OCI-LY7 (cell line): ENCODE measurements around the gene FRMPD4. TPM values are rescaled to one million over a fixed set of nuclear protein-coding genes. Genes with fewer than 3 reads are reported as not detected.

ENCODE experiments used
- BruUV-seq: library from RNA; stranded (reverse); fragments of 400-500 nt; replicated peaks from 2 replicates; lab custom pipeline; 2021; lab: Mats Ljungman, UMichigan
- CTCF ChIA-PET: fragments of 300-600 bp; sonication (Branson Sonifier 250); formaldehyde crosslinking; loops from one replicate; lab custom pipeline; 2022; ENCODE audit warnings: antibody characterized with exemption; ENCODE audit not compliant: unreplicated experiment; lab: Charles Lee
- POLR2A ChIA-PET: fragments of 300-600 bp; sonication (Branson Sonifier 250); formaldehyde crosslinking; loops from one replicate; lab custom pipeline; 2022; ENCODE audit warnings: antibody characterized with exemption; lab: Charles Lee
- DNase-seq: peaks from one replicate; pipeline ENCODE4 v3.0.0-alpha.2; 2015; ENCODE audit warnings: low spot score
- H2AFZ ChIP-seq: fragments of 200-600 bp; sonication (generic), shearing (Covaris generic); 2 replicates; pipeline ENCODE4 v1.6.1; 2014; ENCODE audit warnings: mild to moderate bottlenecking, antibody characterized with exemption, low read length, moderate library complexity
- H3K27ac ChIP-seq: fragments of 200-600 bp; sonication (generic); 2 replicates; pipeline ENCODE4 v1.5.1; 2014; ENCODE audit warnings: mixed run types, low read depth, mild to moderate bottlenecking, moderate library complexity, low read length, inconsistent platforms; ENCODE audit not compliant: poor library complexity, severe bottlenecking
- H3K36me3 ChIP-seq: fragments of 200-600 bp; sonication (generic); 2 replicates; pipeline ENCODE4 v1.6.1; 2014; ENCODE audit warnings: mild to moderate bottlenecking, antibody characterized with exemption, low read length, moderate library complexity, mixed read lengths; ENCODE audit not compliant: insufficient read depth
- H3K4me1 ChIP-seq: fragments of 200-600 bp; sonication (generic); 2 replicates; pipeline ENCODE4 v1.5.1; 2014; ENCODE audit warnings: mild to moderate bottlenecking, low read length; ENCODE audit not compliant: insufficient read depth, poor library complexity, severe bottlenecking
- H3K4me2 ChIP-seq: fragments of 200-600 bp; sonication (generic); 2 replicates; pipeline ENCODE4 v1.6.1; 2014; ENCODE audit warnings: mild to moderate bottlenecking, low read length
- H3K4me3 ChIP-seq: fragments of 200-600 bp; sonication (generic); 2 replicates; pipeline ENCODE4 v1.5.1; 2014; ENCODE audit warnings: mild to moderate bottlenecking, low read depth, low read length; ENCODE audit not compliant: poor library complexity, severe bottlenecking
- H3K79me2 ChIP-seq: fragments of 200-600 bp; sonication (generic); 2 replicates; pipeline ENCODE4 v1.6.1; 2016; ENCODE audit warnings: low read depth, mild to moderate bottlenecking, low read length, moderate library complexity, mixed read lengths; ENCODE audit not compliant: insufficient read depth
- H3K9me2 ChIP-seq: fragments of 200-600 bp; sonication (generic); 2 replicates; pipeline ENCODE4 v1.6.1; 2016; ENCODE audit warnings: mild to moderate bottlenecking, low read length, mixed read lengths; ENCODE audit not compliant: insufficient read depth
- H3K9me3 ChIP-seq: fragments of 200-600 bp; sonication (generic); 2 replicates; pipeline ENCODE4 v1.6.1; 2014; ENCODE audit warnings: mild to moderate bottlenecking, mixed run types, low read length, mixed read lengths
- H4K20me1 ChIP-seq: fragments of 200-600 bp; sonication (generic); 2 replicates; pipeline ENCODE4 v1.6.1; 2014; ENCODE audit warnings: mild to moderate bottlenecking, antibody characterized with exemption, low read length, moderate library complexity, mixed read lengths; ENCODE audit not compliant: insufficient read depth
- CTCF ChIP-seq: fragments of 200-600 bp; sonication (generic); conservative IDR thresholded peaks from 2 replicates; pipeline ENCODE4 v1.5.1; 2014; ENCODE audit warnings: mild to moderate bottlenecking, antibody characterized with exemption, low read length, moderate library complexity, mixed read lengths
- EZH2phosphoT487 ChIP-seq: fragments of 200-600 bp; sonication (generic); IDR thresholded peaks from 2 replicates; pipeline ENCODE4 v1.6.1; 2018; ENCODE audit warnings: low read depth, borderline replicate concordance, mild to moderate bottlenecking, mixed run types, antibody characterized with exemption, low read length, moderate library complexity, mixed read lengths
- intact Hi-C: fragments of 100-400 bp; cut with micrococcal nuclease; formaldehyde crosslinking; loops from one replicate; pipeline ENCODE4 v1.10.0; 2022; ENCODE audit not compliant: unreplicated experiment
- total RNA-seq, 2 experiments: library from RNA; depleted of rRNA in 1 of 2; stranded (reverse); fragments of >200 nt in 1 of 2; shearing (Covaris generic) in 1 of 2; gene quantifications; 2 replicates each; pipeline ENCODE4 v1.2.3, GENCODE V29; 2014 to 2022

FRMPD4 gene
- total RNA-seq, 2 experiments from 2014 or later, result not detected

- H3K9me3 ChIP-seq, result no peaks in the 10 kb centered on the region
- H3K79me2 ChIP-seq, result no peaks in the 10 kb centered on the region
- no peaks in the 10 kb centered on the region for H3K4me1 ChIP-seq
- TF ChIP-seq CTCF, result no peak
- TF ChIP-seq EZH2phosphoT487, result no peak
- H3K36me3 ChIP-seq, result no peaks in the 10 kb centered on the region
- CTCF ChIA-PET, result no interaction called here
- no peaks in the 10 kb centered on the region for H4K20me1 ChIP-seq
- DNase-seq, result no peak
- POLR2A ChIA-PET, result interaction anchor here (1.0 to 1.7 kb wide), 2 partner anchors 25 to 134 kb away, joined by 3 read pairs; no protein-coding TSS in a partner anchor
- no peak overlapping the region for H3K27ac ChIP-seq
- no peak overlapping the region for H2AFZ ChIP-seq
- H3K4me2 ChIP-seq, result no peak overlapping the region
- intact Hi-C loops, result no loop called here
- no peaks in the 10 kb centered on the region for H3K9me2 ChIP-seq
- H3K4me3 ChIP-seq, result no peak overlapping the region
- no TSS peak for BruUV-seq
Observed at GRCh38 chrX:12206413-12206812, 68.1 kb downstream of the FRMPD4 start.

- H2AFZ ChIP-seq, result no peak overlapping the region
- H3K27ac ChIP-seq, result no peak overlapping the region
- H3K36me3 ChIP-seq, result no peaks in the 10 kb centered on the region
- BruUV-seq, result no TSS peak
- H3K4me2 ChIP-seq, result no peak overlapping the region
- no peaks in the 10 kb centered on the region for H3K4me1 ChIP-seq
- DNase-seq, result no peak
- CTCF ChIA-PET, result no interaction called here
- no peaks in the 10 kb centered on the region for H3K9me3 ChIP-seq
- POLR2A ChIA-PET, result no interaction called here
- no peaks in the 10 kb centered on the region for H3K79me2 ChIP-seq
- H3K9me2 ChIP-seq, result no peaks in the 10 kb centered on the region
- intact Hi-C loops, result no loop called here
- no peaks in the 10 kb centered on the region for H4K20me1 ChIP-seq
- no peak for TF ChIP-seq CTCF
- TF ChIP-seq EZH2phosphoT487, result no peak
- no peak overlapping the region for H3K4me3 ChIP-seq
Observed at GRCh38 chrX:12210196-12210815, 72.0 kb downstream of the FRMPD4 start.

GRCh38 chrX:12210971-12211370 lies 72.7 kb downstream of the FRMPD4 start:
- TF ChIP-seq EZH2phosphoT487 (no peak), CTCF (no peak)
- ChIA-PET CTCF (no interaction called here), POLR2A (no interaction called here)
- H3K36me3 ChIP-seq, result no peaks in the 10 kb centered on the region
- intact Hi-C loops, result no loop called here
- H3K79me2 ChIP-seq, result no peaks in the 10 kb centered on the region
- H4K20me1 ChIP-seq, result no peaks in the 10 kb centered on the region
- H3K4me3 ChIP-seq, result no peak overlapping the region
- H3K27ac ChIP-seq, result no peak overlapping the region
- H3K9me2 ChIP-seq, result no peaks in the 10 kb centered on the region
- H3K4me1 ChIP-seq, result no peaks in the 10 kb centered on the region
- no peak overlapping the region for H2AFZ ChIP-seq
- BruUV-seq, result no TSS peak
- no peak for DNase-seq
- no peaks in the 10 kb centered on the region for H3K9me3 ChIP-seq
- H3K4me2 ChIP-seq, result no peak overlapping the region
